Medulla oblongata (tissue), 1 donor: ENCODE data around the gene BACH2.
"Not testable (repeated sequence)": the region's sequence is repeated elsewhere in the genome, so short reads cannot be mapped to it uniquely, and the experiment has no call there.

Source experiments
- DNase-seq: peaks from one replicate; pipeline ENCODE4 v3.0.0-alpha.2; 2015; ENCODE audit errors: extremely low spot score

BACH2 gene

GRCh38 chr6:89971338-89972024 lies 325.2 kb downstream of the BACH2 start:
- not testable (repeated sequence) for DNase-seq

DNA sequence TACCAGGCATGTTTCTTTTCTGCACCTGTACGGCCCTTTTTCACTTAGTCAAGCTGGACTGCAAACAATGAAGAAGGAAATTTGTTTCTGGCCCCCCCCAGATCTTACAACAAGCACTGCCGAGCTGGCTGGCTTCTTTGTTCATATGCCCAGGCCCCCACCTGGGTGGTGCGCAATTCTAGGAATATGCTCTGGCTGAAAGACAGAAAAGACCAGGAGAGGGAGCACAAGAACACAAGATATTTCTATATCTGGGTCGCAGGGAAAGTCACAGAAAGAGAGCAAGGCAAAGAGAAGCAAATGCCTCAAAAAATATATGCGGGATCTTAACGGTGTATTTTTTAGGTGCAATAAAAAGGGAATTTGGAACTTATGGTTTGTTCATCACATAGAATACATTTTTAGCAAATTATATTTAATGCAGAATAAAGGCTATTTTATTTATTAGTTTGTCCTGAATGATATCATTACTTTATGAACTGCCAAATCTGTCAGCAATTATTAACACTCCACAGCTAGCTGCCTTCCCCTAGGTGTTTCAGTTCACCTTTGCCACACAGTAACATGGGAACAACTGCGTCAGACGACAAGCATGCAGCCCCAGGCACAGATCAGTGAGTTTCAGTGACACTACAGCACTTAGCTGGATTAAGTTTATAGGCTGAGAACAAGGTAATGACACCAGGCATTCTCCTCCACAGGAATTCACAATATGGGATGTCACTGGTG lies 325.9 kb downstream of the BACH2 start:
- DNase-seq: peak; percentile 87

- no peak for DNase-seq
These were observed 326.6 kb downstream of the BACH2 start for GRCh38 chr6:89970072-89970471.

- DNase-seq: no peak
These were observed 329.7 kb downstream of the BACH2 start for GRCh38 chr6:89966913-89967312.

GRCh38 chr6:89966228-89966544 lies 330.5 kb downstream of the BACH2 start:
- DNase-seq: no peak

DNA sequence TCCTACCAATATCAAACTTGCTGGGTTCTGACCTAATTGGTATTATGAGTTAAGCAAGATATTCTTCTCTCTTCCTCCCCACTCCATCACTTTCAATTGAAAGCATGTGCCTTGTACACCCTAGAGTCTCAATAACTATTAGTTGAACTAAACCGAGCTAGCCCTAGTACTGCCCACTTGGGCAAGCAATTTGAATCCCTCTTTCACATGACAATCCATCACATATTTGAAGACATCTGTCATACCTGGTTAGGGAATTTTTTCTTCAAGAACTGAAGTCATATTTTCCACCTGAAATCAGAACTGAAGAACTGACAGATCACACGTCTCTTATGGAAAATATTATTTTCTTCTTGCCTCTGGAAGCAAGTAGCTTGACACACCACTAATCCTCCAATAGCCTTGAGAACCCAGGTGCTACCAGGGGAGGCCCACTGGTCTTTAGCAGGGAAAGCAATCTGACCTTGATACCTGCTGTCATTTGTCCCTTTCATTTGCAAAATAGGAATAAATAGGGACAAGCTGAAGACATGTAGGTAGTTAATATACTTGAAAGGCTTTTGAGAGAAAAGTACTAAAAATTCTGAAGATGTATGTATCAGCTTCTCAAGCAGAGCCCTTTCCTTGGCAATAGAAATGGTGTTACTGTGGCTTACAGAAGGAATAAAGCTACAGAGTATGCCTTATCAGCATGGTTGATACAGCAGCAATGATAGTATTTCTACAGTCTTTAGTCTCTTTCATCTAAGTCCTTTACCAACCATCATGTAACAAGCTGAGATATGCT lies 331.0 kb downstream of the BACH2 start:
- DNase-seq: no peak

DNA sequence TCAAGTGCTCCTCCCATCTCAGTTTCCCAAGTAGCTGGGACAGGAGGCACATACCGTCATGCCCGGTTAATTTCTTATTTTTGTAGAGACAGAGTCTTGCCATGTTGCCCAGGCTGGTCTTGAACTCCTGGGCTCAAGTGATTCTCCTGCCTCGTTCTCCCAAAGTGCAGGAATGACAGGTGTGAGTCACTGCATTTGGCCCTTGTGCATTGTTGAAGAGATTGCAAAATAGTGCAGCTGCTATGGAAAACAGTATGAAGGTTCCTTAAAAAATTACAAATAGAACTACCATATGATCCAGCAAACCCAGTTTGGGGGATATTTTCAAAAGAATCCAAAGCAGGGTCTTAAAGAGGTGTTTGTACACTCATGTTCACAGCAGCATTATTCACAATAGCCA lies 333.3 kb downstream of the BACH2 start:
- no peak for DNase-seq

GRCh38 chr6:89961481-89961880 lies 335.2 kb downstream of the BACH2 start:
- DNase-seq: no peak

- no peak for DNase-seq
These were observed 336.8 kb downstream of the BACH2 start for GRCh38 chr6:89959883-89960282.

DNA sequence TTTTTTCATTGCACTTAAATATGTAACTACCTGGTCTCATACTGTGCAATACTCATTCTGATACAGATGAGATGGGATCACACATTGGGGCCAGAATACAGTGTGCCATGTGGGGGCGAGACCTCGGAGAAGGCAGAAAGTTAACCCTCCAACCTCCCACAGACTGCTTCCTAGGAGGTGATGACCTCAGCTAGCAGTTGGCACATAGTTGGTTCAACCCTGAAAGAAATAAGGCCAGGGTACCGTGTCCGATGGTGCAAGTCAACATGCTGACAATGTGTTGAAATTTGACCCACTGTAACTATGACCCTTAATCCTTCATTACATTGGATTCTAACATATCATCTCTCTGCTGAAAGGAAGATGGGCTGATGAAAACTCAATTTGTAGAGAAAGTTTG lies 340.5 kb downstream of the BACH2 start:
- DNase-seq: no peak

GRCh38 chr6:89955364-89955763 lies 341.3 kb downstream of the BACH2 start:
- DNase-seq: no peak

DNA sequence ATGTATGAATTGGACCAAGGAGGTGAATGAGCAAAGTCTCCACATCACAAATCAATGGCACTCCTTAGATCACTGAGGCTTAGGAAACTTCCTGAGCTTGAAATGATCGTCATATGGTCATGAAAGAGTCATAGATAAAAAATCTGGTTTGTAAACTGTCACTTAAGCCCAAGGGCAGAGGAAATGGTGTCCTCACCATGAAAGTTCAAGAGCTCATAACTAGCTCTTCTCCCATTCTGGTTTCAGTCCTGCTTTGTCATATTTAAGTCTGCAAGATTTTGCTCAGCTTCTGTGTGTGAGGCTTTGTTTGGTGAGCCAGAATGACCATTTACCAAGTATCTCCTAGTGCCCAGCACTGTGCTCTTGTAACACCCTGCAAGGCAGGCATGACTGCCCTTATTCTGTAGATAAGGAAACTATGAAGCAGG lies 341.9 kb downstream of the BACH2 start:
- DNase-seq: no peak

DNA sequence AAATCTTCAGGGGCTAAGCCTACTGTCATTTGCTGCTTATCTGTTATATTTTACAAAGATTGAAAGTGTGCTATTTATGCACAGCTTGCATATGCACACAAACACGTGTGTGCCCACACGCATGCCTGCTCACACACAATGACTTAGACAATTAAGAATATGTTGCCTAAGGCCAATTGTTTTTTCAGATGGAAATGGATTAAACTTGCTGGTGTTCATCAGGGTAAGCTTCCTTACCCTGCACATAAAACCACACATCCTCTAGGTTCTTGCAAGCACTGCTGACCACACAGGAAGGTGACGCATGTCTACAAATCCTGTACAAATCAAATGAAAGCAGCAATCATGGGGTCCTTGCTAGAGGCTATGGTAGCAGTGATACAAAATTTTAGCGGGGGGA lies 344.0 kb downstream of the BACH2 start:
- no peak for DNase-seq

DNA sequence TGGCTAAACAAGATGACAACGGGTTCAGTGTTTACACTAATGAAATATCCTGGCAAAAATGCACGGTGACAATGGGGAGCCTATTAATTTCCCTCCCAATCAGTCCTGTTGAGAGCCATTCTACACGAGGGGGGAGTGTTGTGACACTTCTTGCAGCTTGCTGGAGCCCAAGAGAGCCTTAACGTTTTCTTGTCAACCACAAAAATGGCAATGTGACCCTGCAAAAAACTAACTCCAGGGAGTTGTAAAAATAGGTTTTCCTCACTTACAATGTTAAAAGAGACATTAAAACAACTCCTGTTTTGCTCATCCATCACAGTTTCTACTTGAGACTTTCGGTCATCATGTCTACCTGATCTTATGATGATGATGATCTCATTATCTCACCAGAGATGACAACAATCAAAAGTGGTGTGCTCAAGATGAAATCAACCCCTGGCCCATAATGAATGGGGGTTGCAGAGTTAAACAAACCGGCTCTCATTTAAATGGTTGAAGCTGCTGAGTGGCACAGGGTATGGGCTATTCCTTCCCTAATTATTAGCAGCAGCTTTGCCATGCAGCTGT lies 344.5 kb downstream of the BACH2 start:
- peak; percentile 41 for DNase-seq

DNA sequence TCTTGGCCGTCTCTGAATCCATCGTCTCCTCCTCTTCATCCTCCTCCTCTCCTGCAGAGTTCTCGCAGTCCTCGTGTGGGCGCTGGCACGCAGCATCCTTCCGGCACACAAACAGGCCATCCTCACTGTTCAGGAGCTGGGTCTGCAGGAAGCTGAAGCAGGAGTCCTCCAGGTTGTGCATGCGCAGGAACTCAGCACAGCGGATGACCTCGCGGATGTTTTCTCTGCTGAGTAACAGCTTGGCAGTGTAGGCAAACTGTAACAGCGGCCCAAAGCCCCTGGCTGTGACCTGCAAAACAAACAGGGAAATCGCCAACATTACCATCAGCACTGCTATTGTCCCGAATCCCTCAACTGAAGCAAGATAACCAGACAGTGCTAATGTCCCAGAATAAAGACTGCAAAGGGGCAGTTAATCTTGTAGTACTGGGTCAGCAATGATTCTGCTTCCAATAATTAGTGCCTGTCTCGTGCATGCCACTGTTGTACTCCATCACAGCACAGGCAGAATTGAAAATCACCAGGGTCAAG lies 345.0 kb downstream of the BACH2 start:
- peak; percentile 60 for DNase-seq

GRCh38 chr6:89950879-89951391 lies 345.7 kb downstream of the BACH2 start:
- no peak for DNase-seq

DNA sequence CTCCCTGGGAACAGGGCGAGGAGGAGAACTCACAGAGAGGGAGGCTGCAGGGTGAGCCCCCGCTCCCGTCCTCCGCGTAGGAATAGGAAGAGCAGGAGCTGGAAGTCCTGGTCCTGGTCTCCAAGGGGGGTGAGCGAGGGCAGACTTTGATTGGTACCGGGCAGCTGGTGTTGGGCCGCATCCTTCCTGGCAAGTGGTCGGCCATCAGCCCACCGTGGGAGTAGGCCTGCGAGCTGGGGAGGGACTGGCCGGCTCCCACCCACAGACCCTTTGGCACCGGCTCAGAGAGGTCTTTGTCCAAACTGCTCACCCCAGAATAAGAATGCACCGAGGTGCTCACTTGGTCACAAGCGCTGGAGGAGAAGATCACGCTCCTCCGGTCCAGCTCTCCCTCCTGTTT lies 346.2 kb downstream of the BACH2 start:
- no peak for DNase-seq

DNA sequence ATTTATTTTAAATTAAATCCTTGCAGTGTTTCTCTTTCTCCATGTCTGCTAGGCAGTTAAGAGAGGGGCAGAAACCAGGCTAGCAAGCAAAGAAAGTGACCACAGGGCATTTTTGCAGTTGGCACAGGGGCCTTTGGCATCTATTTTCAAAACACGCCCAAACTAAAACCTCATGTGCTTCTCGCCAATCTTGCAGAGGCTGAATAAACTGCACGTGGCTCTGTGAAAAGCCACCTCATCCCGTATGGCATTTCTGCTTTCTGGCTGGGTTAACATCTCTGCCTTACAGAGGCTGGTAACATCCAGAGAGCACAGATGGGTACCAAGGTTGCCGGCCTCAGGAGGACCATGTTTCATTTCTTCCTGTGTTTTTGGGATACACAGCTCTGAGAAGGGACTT lies 347.8 kb downstream of the BACH2 start:
- no peak for DNase-seq

DNA sequence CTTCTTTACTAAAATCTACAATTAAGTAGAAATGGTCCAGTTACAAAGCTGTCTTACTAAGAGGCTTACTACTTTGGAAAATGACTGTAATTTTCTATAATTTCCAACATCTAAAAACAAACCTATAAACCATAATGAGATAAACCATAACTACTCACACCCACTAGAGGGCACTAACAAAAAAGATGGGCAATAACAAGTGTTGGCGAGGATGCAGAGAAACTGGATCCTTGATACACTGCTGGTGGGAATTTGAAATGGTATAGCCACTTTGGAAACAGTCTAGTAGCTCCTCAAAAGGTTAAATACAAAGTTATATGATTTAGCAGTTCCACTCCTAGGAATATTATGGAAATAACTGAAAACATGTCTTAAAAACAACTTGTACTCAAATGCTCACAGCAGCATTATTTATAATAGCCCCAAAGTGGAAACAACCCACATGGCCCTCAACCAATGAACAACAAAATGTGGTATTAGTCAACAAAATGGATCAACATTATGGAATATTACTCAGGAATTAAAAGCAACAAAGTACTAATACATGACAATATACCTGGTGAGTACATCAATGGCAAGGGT lies 351.7 kb downstream of the BACH2 start:
- DNase-seq: no peak

- no peak for DNase-seq
These were observed 352.4 kb downstream of the BACH2 start for GRCh38 chr6:89944181-89944755.

DNA sequence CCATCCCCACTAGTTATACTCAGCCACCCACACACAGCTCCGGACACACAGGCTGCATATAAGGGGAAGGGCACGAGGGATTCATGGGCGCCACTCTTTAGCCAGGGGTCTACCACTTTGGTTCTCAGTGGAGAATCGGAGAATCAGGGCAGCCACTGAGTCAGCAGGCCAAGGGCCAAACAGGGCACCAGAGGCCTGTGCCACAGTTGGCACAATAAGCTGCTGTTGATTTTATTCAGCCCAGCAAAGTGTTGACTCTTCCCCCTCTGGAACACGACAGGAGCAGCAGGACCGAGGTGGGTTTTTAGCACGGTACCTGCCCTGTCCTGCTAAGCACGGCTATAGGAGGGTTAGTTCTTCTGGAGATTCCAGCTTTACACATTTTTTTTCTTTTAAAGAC lies 354.0 kb downstream of the BACH2 start:
- DNase-seq: no peak
